Spinal cord (tissue), 10 donors: ENCODE results near the gene GRIN3A. TPM values are rescaled to one million over a fixed set of nuclear protein-coding genes. Genes with fewer than 3 reads are reported as not detected.
"Not testable (repeated sequence)": the region's sequence is repeated elsewhere in the genome, so short reads cannot be mapped to it uniquely, and the experiment has no call there.

Experiments used
- DNase-seq, 6 donors: peaks; one replicate each; pipeline versions ENCODE4 v3.0.0 to v3.0.0-alpha.2; 2013 to 2015; ENCODE audit warnings: low spot score in 6 of 6, low read depth in 4 of 6
- H3K27ac ChIP-seq: one replicate; pipeline ENCODE4 v1.5.1; 2013; ENCODE audit warnings: low read depth, low read length, control low read depth
- H3K27me3 ChIP-seq: one replicate; pipeline ENCODE4 v1.6.1; 2013; ENCODE audit warnings: low read length; ENCODE audit not compliant: control insufficient read depth, insufficient read depth
- H3K36me3 ChIP-seq: one replicate; pipeline ENCODE4 v1.6.1; 2013; ENCODE audit warnings: low read length; ENCODE audit not compliant: control insufficient read depth, insufficient read depth
- H3K4me1 ChIP-seq: one replicate; pipeline ENCODE4 v1.6.1; 2013; ENCODE audit warnings: low read length; ENCODE audit not compliant: control insufficient read depth, insufficient read depth
- H3K4me3 ChIP-seq: one replicate; pipeline ENCODE4 v1.5.1; 2013; ENCODE audit warnings: low read depth, low read length, control low read depth
- H3K9me3 ChIP-seq: one replicate; pipeline ENCODE4 v1.6.1; 2013; ENCODE audit warnings: low read length; ENCODE audit not compliant: control insufficient read depth, insufficient read depth
- WGBS: methylation state at CpG from one replicate; pipeline ENCODE4 v1.1.5; 2013; ENCODE audit warnings: missing lambda C conversion rate; ENCODE audit not compliant: insufficient coverage; 5-methylcytosine and 5-hydroxymethylcytosine counted together
- polyA plus RNA-seq, 2 donors: library from polyadenylated mRNA; unstranded; fragments of 120-200 nt; gene quantifications; one replicate each; pipeline ENCODE4 v1.2.1, GENCODE V29; 2013; ENCODE audit not compliant: insufficient read length in 2 of 2
- total RNA-seq, 2 donors: library from RNA; depleted of rRNA in 1 of 2; stranded (reverse); fragments of 120-200 nt in 1 of 2; fragments of >200 nt in 1 of 2; gene quantifications; one replicate each; pipeline versions ENCODE4 v1.2.3 to v1.2.4, GENCODE V29; 2013 to 2014
- donor health status: healthy.

GRIN3A gene
- total and polyA plus RNA-seq, 4 donors: 8.5 to 27.2 (median 20.2) TPM

DNA sequence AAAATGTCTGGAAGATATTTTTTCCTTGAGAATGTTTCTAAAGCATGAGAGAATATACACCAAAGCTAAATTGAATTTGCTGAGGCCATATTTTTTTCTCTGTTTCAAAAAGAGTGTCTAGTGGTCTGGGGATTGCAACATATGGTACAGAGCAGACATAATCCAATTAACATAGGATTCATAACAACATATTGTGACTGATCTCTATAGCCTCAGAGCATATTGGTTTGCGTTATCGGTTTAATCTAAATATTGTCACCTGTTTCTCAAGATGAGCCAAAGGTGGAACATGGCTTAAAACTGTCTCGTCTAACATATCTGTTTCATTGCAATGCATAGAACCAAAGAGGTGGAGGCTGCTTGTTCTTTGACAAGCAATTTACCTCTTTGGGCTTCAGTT lies 147.5 kb downstream of the GRIN3A start:
- no peaks in the 10 kb centered on the region for H3K27me3 ChIP-seq
- no peak overlapping the region for H3K4me3 ChIP-seq
- peaks cover 5% of the 10 kb centered on the region for H3K36me3 ChIP-seq
- peak in 1 of 6 donors; percentile 61 for DNase-seq
- WGBS: 95% methylated on average over 2 of the region's 3 CpGs
- no peaks in the 10 kb centered on the region for H3K4me1 ChIP-seq
- H3K9me3 ChIP-seq: no peaks in the 10 kb centered on the region
- H3K27ac ChIP-seq: no peak overlapping the region

DNA sequence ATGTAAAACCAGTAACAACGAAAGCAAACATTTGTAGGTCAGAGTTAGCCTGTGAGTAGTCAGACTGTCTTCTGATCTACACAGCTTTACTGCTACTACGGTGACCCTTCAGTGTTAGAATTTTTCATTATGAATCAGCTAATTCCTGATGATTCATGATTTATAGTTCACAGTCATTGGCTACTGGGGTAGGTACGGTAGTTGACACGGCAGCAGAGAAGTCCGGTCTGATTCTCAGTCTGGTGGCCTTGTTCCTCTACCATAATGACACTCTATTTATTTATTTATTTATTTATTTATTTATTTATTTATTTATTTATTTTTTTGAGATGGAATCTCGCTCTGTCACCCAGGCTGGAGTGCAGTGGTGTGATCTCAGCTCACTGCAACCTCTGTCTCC lies 148.4 kb downstream of the GRIN3A start:
- WGBS: no CpG with 5 or more reads among the region's 6 CpGs
- not testable (repeated sequence) for DNase-seq, H3K27ac ChIP-seq

DNA sequence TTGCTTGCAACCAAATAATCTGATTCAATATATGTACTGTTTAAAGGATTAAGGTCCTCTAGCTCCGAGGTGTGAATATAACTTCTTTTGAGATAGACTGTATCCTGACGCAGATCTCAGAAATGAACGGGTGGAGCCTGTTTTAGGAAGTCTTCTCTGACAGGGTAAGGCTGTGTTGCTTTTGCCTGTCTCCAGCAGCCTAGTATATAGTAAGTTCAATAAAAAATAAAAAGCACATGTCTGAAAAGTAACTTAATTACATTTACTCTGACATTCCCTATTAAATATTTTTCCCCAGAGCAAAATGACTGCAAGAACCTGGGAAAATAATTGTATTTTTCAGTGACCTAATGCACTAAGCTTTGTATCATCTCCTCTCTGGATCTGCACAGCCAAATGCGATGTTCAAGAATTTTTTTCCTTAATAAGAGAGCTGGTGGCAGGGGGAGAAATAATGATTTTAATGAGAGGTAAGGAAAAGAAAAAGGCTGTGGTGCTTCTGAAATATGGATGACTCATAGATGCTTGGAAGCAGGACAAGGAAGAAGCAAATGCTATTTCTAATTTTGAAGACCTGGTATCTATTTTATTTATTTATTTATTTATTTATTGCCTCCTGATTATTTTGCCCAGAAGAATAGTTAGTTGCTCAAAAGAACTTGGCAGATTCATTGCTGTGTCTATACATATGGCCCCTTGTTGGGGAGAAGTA lies 151.0 kb downstream of the GRIN3A start:
- no peaks in the 10 kb centered on the region for H3K27me3 ChIP-seq
- H3K27ac ChIP-seq: no peak overlapping the region
- H3K9me3 ChIP-seq: no peaks in the 10 kb centered on the region
- no peak for DNase-seq
- no peaks in the 10 kb centered on the region for H3K36me3 ChIP-seq
- no peak overlapping the region for H3K4me3 ChIP-seq
- WGBS: 86% methylated on average over 1 of the region's 4 CpGs
- no peaks in the 10 kb centered on the region for H3K4me1 ChIP-seq

More for the DNA sequence above, 148.4 kb downstream of the GRIN3A start:
- H3K9me3 ChIP-seq, H3K4me3 ChIP-seq, H3K27me3 ChIP-seq, H3K36me3 ChIP-seq, H3K4me1 ChIP-seq: not testable (repeated sequence)

GRCh38 chr9:101586651-101587050 lies 151.8 kb downstream of the GRIN3A start:
- DNase-seq: no peak
- Histone ChIP-seq H3K4me1 (no peaks in the 10 kb centered on the region), H3K4me3 (no peak overlapping the region), H3K9me3 (no peaks in the 10 kb centered on the region), H3K36me3 (no peaks in the 10 kb centered on the region), H3K27ac (no peak overlapping the region), H3K27me3 (no peaks in the 10 kb centered on the region)
- WGBS: 95% methylated on average over 3 of the region's 5 CpGs

DNA sequence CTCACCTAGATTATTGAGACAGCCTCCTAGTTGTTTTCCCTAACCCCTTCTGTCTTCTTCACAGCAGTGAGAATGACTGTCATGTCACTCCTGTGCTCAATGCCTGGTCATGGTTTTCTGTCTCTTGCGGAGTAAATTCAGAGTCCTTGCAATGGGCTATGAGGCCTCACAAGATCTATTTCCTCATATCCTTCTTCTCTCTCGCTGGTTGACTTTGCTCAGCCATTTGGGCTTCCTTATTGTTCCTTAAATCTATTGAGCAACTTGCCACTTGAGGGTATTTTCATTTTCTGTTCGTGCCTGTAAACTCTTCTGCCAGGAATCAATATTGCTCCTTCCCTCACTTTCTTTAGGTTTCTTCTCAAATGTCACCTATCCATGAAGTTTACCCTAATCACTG lies 152.7 kb downstream of the GRIN3A start:
- Histone ChIP-seq H3K9me3 (no peaks in the 10 kb centered on the region), H3K27me3 (no peaks in the 10 kb centered on the region), H3K4me3 (no peak overlapping the region), H3K36me3 (no peaks in the 10 kb centered on the region), H3K27ac (no peak overlapping the region), H3K4me1 (no peaks in the 10 kb centered on the region)
- 47% methylated on average over 3 of the region's 3 CpGs for WGBS
- no peak for DNase-seq

DNA sequence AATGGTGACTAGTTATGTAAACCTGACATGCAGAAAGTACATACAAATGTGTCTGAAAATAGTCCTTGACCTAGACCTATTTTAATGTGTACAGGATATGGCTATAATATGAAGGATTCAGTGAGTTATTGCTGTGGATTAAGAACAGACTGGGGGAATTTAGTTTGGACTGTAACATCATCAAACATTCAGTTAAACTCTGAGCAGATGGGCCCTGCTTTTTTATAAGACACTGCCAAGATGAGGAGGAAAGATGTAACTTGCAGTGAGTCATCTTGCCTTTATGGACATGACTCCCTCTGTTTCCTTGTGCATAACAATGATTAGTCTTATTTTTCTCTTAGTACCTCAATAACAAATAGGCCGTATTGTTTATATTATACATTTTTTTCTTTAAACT lies 155.9 kb downstream of the GRIN3A start:
- Histone ChIP-seq H3K9me3 (no peaks in the 10 kb centered on the region), H3K27me3 (no peaks in the 10 kb centered on the region), H3K27ac (no peak overlapping the region), H3K4me3 (no peak overlapping the region), H3K4me1 (no peaks in the 10 kb centered on the region), H3K36me3 (no peaks in the 10 kb centered on the region)
- no CpG with 5 or more reads among the region's 1 CpG for WGBS
- peak in 1 of 6 donors; percentile 73 for DNase-seq

DNA sequence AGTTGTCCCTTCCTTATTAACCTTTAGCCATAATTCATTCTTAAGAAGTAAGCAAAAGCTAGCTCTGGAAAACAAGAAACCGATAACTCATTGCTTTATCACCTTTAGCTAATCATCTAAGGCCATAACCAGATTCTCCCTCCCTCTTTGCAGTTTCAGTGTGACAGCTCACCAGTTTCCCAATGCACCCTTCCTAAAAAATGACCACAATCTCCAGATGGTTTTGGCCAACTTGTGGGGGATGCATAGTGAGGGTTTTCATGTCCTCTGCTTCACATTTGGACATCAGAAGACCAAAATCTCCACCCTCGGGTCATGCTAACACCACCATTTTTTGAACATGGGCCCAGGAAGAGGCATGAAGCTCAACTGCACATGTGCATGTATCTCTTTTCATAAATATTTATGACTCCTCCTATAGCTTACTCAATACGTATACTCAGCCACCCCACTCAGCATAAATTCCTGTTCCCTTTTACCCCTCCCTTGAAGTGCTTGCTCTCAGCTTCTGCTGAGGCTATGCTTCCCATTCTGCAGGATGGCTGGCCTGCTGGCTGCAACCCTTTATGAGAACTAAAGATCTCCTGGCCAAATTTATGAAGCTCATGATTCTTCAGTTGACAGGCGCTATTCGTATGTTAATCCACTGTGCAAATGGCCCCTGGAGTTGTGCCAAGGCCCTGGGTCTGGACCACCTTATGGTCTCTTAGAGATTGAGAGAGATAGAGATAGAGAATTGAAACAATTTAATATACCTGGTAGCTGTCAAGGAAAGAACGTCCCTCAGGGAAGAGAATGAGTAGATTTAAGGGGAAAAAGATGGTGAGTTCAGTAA lies 158.5 kb downstream of the GRIN3A start:
- no peaks in the 10 kb centered on the region for H3K9me3 ChIP-seq
- DNase-seq: no peak
- no peaks in the 10 kb centered on the region for H3K36me3 ChIP-seq
- no peak overlapping the region for H3K4me3 ChIP-seq
- 71% methylated on average over 6 of the region's 6 CpGs for WGBS
- no peak overlapping the region for H3K27ac ChIP-seq
- no peaks in the 10 kb centered on the region for H3K27me3 ChIP-seq
- no peaks in the 10 kb centered on the region for H3K4me1 ChIP-seq

DNA sequence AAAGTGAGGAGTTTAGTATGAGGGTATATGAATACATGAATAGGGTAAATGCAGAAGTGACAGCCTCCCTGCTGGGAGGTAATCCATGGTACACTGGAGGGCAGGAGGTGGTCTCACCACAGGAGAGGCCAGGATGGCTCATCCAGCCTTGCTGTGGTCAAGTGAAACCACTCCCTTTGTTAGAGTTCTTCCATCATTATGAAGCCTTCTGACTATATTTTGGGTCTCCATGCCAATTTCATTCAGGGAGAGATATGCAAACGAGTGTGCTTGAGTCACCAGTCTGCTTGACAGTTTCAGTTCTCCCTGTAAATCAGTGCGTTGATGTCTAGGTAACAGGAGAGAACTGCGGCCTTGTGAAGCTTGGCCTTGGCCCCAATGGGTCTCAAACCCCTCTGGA lies 160.1 kb downstream of the GRIN3A start:
- Histone ChIP-seq H3K36me3 (no peaks in the 10 kb centered on the region), H3K27ac (no peak overlapping the region), H3K27me3 (no peaks in the 10 kb centered on the region), H3K4me3 (no peak overlapping the region), H3K4me1 (no peaks in the 10 kb centered on the region), H3K9me3 (no peaks in the 10 kb centered on the region)
- DNase-seq: no peak
- WGBS: 76% methylated on average over 3 of the region's 3 CpGs

GRCh38 chr9:101574731-101575333 lies 163.6 kb downstream of the GRIN3A start:
- Histone ChIP-seq H3K4me1 (no peaks in the 10 kb centered on the region), H3K9me3 (no peaks in the 10 kb centered on the region), H3K27ac (no peak overlapping the region), H3K36me3 (peaks cover 4% of the 10 kb centered on the region), H3K27me3 (no peaks in the 10 kb centered on the region), H3K4me3 (no peak overlapping the region)
- peak in 2 of 6 donors; percentile 30 to 92 for DNase-seq
